GM12873 (cell line): ENCODE results near the gene PRKRIP1.

Experiments used
- CTCF ChIP-seq: IDR thresholded peaks from 2 replicates; pipeline ENCODE4 v1.5.1; 2012; ENCODE audit warnings: low read depth, mild to moderate bottlenecking, moderate library complexity, low read length, control low read depth; ENCODE audit not compliant: insufficient read depth; ENCODE audit errors: missing control alignments

The PRKRIP1 gene

GRCh38 chr7:102403563-102403962, 7.4 kb downstream of the PRKRIP1 start:
- TF ChIP-seq CTCF, result no peak

- peak; percentile 93 for TF ChIP-seq CTCF
Observed at GRCh38 chr7:102404005-102404861, 8.1 kb downstream of the PRKRIP1 start.

- TF ChIP-seq CTCF, result no peak
Observed at GRCh38 chr7:102407910-102408309, 11.7 kb downstream of the PRKRIP1 start.

GRCh38 chr7:102409340-102409739, 13.2 kb downstream of the PRKRIP1 start:
- TF ChIP-seq CTCF, result no peak

- no peak for TF ChIP-seq CTCF
Observed at GRCh38 chr7:102410123-102410522, 14.0 kb downstream of the PRKRIP1 start.

GRCh38 chr7:102410918-102411317, 14.8 kb downstream of the PRKRIP1 start:
- no peak for TF ChIP-seq CTCF

- peak; percentile 64 for TF ChIP-seq CTCF
Observed at GRCh38 chr7:102412548-102412947, 16.4 kb downstream of the PRKRIP1 start.
